HepG2 (cell line): ENCODE data around the gene CIAO2B. TPM values are rescaled to one million over a fixed set of nuclear protein-coding genes. Genes with fewer than 3 reads are reported as not detected.
A peak's percentile ranks its signal among the peaks of the same experiment; 100 is the strongest.

ENCODE experiments used
- AGO1 ChIP-seq: fragments of 200-400 bp; formaldehyde crosslinking; IDR thresholded peaks from 2 replicates; pipeline ENCODE4 v1.6.1; 2017; ENCODE audit warnings: mild to moderate bottlenecking, low read depth, low read length, moderate library complexity; ENCODE audit not compliant: poor library complexity, severe bottlenecking
- FOXC1 ChIP-seq: sonication (generic); formaldehyde crosslinking; IDR thresholded peaks from 2 replicates; pipeline ENCODE4 v1.8.0; 2022; ENCODE audit warnings: mild to moderate bottlenecking, missing genetic modification reagents, borderline replicate concordance
- IRF9 ChIP-seq: sonication (generic); formaldehyde crosslinking; IDR thresholded peaks from 2 replicates; pipeline ENCODE4 v1.8.0; 2022; ENCODE audit warnings: missing genetic modification reagents, mild to moderate bottlenecking, borderline replicate concordance
- KAT8 ChIP-seq: IDR thresholded peaks from 2 replicates; pipeline ENCODE4 v1.6.1; 2016; ENCODE audit warnings: missing genetic modification reagents, missing compliant biosample characterization
- KLF16 ChIP-seq, 2 experiments: sonication (generic) in 1 of 2; formaldehyde crosslinking in 1 of 2; IDR thresholded peaks; 2 replicates each; pipeline versions ENCODE4 v1.6.1 to v1.8.0; 2016 to 2023; ENCODE audit warnings: missing genetic modification reagents in 2 of 2, missing compliant biosample characterization in 1 of 2
- MED8 ChIP-seq: sonication (generic); formaldehyde crosslinking; IDR thresholded peaks from 2 replicates; pipeline ENCODE4 v1.8.1; 2023; ENCODE audit warnings: mild to moderate bottlenecking, missing genetic modification reagents; ENCODE audit not compliant: insufficient replicate concordance
- MTA3 ChIP-seq: sonication (generic); formaldehyde crosslinking; IDR thresholded peaks from 2 replicates; pipeline ENCODE4 v1.4.0; 2020; ENCODE audit warnings: missing genetic modification reagents
- TARDBP ChIP-seq: sonication (generic); formaldehyde crosslinking; IDR thresholded peaks from 2 replicates; pipeline ENCODE4 v1.8.0; 2022; ENCODE audit warnings: mild to moderate bottlenecking, missing genetic modification reagents
- THAP9 ChIP-seq: sonication (generic); formaldehyde crosslinking; IDR thresholded peaks from 2 replicates; pipeline ENCODE4; 2020; ENCODE audit warnings: missing genetic modification reagents, mild to moderate bottlenecking, borderline replicate concordance
- ZNF138 ChIP-seq: sonication (generic); formaldehyde crosslinking; IDR thresholded peaks from 2 replicates; pipeline ENCODE4 v1.5.0; 2020; ENCODE audit warnings: mild to moderate bottlenecking, low read depth, missing genetic modification reagents
- ZNF33B ChIP-seq: sonication (generic); formaldehyde crosslinking; IDR thresholded peaks from 2 replicates; pipeline ENCODE4 v1.5.1; 2020; ENCODE audit warnings: mild to moderate bottlenecking, missing genetic modification reagents
- ZNF501 ChIP-seq: sonication (generic); formaldehyde crosslinking; IDR thresholded peaks from 2 replicates; pipeline ENCODE4 v1.5.1; 2020; ENCODE audit warnings: mild to moderate bottlenecking, moderate library complexity, missing genetic modification reagents
- ZNF562 ChIP-seq: sonication (generic); formaldehyde crosslinking; IDR thresholded peaks from 2 replicates; pipeline ENCODE4 v1.8.0; 2022; ENCODE audit warnings: missing genetic modification reagents, borderline replicate concordance
- ZNF605 ChIP-seq: sonication (generic); formaldehyde crosslinking; IDR thresholded peaks from 2 replicates; pipeline ENCODE4 v1.8.0; 2022; ENCODE audit warnings: mild to moderate bottlenecking, missing genetic modification reagents
- ZNF747 ChIP-seq: sonication (generic); formaldehyde crosslinking; IDR thresholded peaks from 2 replicates; pipeline ENCODE4 v1.8.1; 2023; ENCODE audit warnings: missing genetic modification reagents, mild to moderate bottlenecking, borderline replicate concordance
- polyA plus RNA-seq, 8 experiments: library from polyadenylated mRNA; depleted of rRNA in 3 of 8; stranded (reverse) in 7 of 8; unstranded in 1 of 8; fragments of >200 nt; fragmentation: Illumina TruSeq in 4 of 8; extraction: Trizol in 4 of 8; gene quantifications; 2 replicates each; pipeline versions ENCODE4 v1.2.1 to v1.2.3, GENCODE V29; 2011 to 2016; ENCODE audit warnings: low read depth in 4 of 8, missing spikeins in 1 of 8, mixed read lengths in 1 of 8; ENCODE audit not compliant: insufficient read depth in 1 of 8
- total RNA-seq, 5 experiments: library from RNA; depleted of rRNA; stranded (reverse); fragments of >200 nt; fragmentation: Illumina TruSeq; extraction: Trizol; gene quantifications; 2 replicates each; pipeline ENCODE4 v1.2.3, GENCODE V29; 2016; ENCODE audit warnings: low read depth in 1 of 5
- TF ChIP-seq, protein P1 (sequence below): sonication (generic); formaldehyde crosslinking; IDR thresholded peaks from 2 replicates; pipeline ENCODE4 v1.8.1; 2023; ENCODE audit warnings: missing genetic modification reagents, inconsistent platforms, borderline replicate concordance
- TF ChIP-seq, protein P2 (sequence below): IDR thresholded peaks from 2 replicates; pipeline ENCODE4 v1.6.1; 2016; ENCODE audit warnings: mild to moderate bottlenecking
- TF ChIP-seq, protein P3 (sequence below): IDR thresholded peaks from 2 replicates; pipeline ENCODE4 v1.6.1; 2012; ENCODE audit warnings: low read length, improper control_type of control experiment

The CIAO2B gene
- total and polyA plus RNA-seq, 2 of the 13 experiments (the other 11 are each of a cell fraction or from before 2014, with no cell fraction given), result 157 to 293 TPM

DNA sequence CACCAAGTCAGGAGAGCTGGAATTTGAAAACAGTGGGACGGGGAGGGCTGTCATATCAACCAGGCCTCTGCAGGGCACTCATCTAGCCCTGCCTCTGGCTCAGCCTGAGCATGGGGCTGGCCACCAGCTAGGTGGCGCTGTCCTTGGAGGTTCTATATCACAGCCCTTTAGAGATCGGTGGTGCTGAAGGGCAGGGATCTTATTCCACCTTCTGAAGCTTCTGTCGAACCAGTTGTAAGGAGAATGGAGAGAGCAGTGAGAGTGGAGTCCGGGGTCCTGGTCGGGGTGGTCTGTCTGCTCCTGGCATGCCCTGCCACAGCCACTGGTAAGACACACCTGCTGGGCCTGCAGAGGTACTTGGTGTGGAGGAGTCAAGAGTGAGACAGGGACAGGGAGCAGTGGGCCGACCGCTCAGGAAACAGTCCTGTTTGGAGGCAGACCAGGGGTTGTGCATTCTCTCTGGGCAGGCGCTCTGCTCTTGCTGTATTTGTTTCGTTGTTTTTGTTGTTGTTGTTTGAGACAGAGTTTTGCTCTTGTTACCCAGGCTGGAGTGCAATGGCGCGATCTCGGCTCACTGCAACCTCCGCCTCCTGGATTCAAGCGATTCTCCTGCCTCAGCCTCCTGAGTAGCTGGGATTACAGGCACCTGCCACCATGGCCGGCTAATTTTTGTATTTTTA lies 27.0 kb upstream of the CIAO2B start, which contains the start of gene CES3 (continued):
- no peak for TF ChIP-seq ZNF562 (CRISPR knock-in tag)
- peak; percentile 51; the same call in 1 of the 2 replicates for TF ChIP-seq THAP9 (CRISPR knock-in tag)
- peak; percentile 74 for TF ChIP-seq IRF9
- TF ChIP-seq KLF16 (CRISPR knock-in tag; IDR thresholded peaks at IDR 0.05), result peak in 1 of 2 experiments; percentile 65; a peak in 1 of 4 replicates
- TF ChIP-seq MTA3 (CRISPR knock-in tag), result no peak
- TF ChIP-seq FOXC1 (CRISPR knock-in tag), result peak; percentile 38; the same call in 1 of the 2 replicates
- TF ChIP-seq KAT8 (CRISPR knock-in tag), result peak; percentile 80
- TF ChIP-seq AGO1, result no peak
- TF ChIP-seq, protein P1, sequence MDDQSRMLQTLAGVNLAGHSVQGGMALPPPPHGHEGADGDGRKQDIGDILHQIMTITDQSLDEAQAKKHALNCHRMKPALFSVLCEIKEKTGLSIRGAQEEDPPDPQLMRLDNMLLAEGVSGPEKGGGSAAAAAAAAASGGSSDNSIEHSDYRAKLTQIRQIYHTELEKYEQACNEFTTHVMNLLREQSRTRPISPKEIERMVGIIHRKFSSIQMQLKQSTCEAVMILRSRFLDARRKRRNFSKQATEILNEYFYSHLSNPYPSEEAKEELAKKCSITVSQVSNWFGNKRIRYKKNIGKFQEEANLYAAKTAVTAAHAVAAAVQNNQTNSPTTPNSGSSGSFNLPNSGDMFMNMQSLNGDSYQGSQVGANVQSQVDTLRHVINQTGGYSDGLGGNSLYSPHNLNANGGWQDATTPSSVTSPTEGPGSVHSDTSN (CRISPR knock-in tag), result 0 out of 2 replicates have a peak, but pooled peaks have one; percentile 49
- TF ChIP-seq ZNF747 (CRISPR knock-in tag), result peak; percentile 62; the same call in 1 of the 2 replicates
- TF ChIP-seq, protein P2, sequence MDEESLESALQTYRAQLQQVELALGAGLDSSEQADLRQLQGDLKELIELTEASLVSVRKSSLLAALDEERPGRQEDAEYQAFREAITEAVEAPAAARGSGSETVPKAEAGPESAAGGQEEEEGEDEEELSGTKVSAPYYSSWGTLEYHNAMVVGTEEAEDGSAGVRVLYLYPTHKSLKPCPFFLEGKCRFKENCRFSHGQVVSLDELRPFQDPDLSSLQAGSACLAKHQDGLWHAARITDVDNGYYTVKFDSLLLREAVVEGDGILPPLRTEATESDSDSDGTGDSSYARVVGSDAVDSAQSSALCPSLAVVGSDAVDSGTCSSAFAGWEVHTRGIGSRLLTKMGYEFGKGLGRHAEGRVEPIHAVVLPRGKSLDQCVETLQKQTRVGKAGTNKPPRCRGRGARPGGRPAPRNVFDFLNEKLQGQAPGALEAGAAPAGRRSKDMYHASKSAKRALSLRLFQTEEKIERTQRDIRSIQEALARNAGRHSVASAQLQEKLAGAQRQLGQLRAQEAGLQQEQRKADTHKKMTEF (CRISPR knock-in tag), result peak; percentile 72; the same call in 1 of the 2 replicates
- TF ChIP-seq ZNF138, result no peak
- TF ChIP-seq, protein P3, sequence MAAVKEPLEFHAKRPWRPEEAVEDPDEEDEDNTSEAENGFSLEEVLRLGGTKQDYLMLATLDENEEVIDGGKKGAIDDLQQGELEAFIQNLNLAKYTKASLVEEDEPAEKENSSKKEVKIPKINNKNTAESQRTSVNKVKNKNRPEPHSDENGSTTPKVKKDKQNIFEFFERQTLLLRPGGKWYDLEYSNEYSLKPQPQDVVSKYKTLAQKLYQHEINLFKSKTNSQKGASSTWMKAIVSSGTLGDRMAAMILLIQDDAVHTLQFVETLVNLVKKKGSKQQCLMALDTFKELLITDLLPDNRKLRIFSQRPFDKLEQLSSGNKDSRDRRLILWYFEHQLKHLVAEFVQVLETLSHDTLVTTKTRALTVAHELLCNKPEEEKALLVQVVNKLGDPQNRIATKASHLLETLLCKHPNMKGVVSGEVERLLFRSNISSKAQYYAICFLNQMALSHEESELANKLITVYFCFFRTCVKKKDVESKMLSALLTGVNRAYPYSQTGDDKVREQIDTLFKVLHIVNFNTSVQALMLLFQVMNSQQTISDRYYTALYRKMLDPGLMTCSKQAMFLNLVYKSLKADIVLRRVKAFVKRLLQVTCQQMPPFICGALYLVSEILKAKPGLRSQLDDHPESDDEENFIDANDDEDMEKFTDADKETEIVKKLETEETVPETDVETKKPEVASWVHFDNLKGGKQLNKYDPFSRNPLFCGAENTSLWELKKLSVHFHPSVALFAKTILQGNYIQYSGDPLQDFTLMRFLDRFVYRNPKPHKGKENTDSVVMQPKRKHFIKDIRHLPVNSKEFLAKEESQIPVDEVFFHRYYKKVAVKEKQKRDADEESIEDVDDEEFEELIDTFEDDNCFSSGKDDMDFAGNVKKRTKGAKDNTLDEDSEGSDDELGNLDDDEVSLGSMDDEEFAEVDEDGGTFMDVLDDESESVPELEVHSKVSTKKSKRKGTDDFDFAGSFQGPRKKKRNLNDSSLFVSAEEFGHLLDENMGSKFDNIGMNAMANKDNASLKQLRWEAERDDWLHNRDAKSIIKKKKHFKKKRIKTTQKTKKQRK, result no peak
- TF ChIP-seq TARDBP, result peak; percentile 40; the same call in 1 of the 2 replicates
- TF ChIP-seq ZNF501, result peak; percentile 70; the same call in 1 of the 2 replicates
- 0 out of 2 replicates have a peak, but pooled peaks have one; percentile 66 for TF ChIP-seq ZNF33B (CRISPR knock-in tag)
- no peak for TF ChIP-seq ZNF605 (CRISPR knock-in tag)
- no peak for TF ChIP-seq MED8 (CRISPR knock-in tag)
